ENCODE measurements around the gene RCSD1.

The RCSD1 gene

GRCh38 chr1:167650269-167651160 is 20.5 kb downstream of the RCSD1 start:
- DNase-seq (ENCODE audit: low spot score), result peak; percentile 49
- no peak for TF ChIP-seq CTCF (IDR thresholded peaks at IDR 0.05; ENCODE audit: extremely low read depth, missing control alignments)

GRCh38 chr1:167651161-167651693 is 21.2 kb downstream of the RCSD1 start:
- TF ChIP-seq CTCF (IDR thresholded peaks at IDR 0.05; ENCODE audit: extremely low read depth, missing control alignments), result no peak
- no peak for DNase-seq (ENCODE audit: low spot score)

- no peak for TF ChIP-seq CTCF (IDR thresholded peaks at IDR 0.05; ENCODE audit: extremely low read depth, missing control alignments)
- no peak for DNase-seq (ENCODE audit: low spot score)
Measured at GRCh38 chr1:167654975-167655575, 25.0 kb downstream of the RCSD1 start.

GRCh38 chr1:167656657-167657056 is 26.6 kb downstream of the RCSD1 start:
- TF ChIP-seq CTCF (IDR thresholded peaks at IDR 0.05; ENCODE audit: extremely low read depth, missing control alignments), result no peak
- no peak for DNase-seq (ENCODE audit: low spot score)

- no peak for TF ChIP-seq CTCF (IDR thresholded peaks at IDR 0.05; ENCODE audit: extremely low read depth, missing control alignments)
- no peak for DNase-seq (ENCODE audit: low spot score)
Measured at GRCh38 chr1:167658574-167659328, 28.7 kb downstream of the RCSD1 start.

- DNase-seq (ENCODE audit: low spot score), result no peak
Measured at GRCh38 chr1:167659450-167659849, 29.4 kb downstream of the RCSD1 start.

More at GRCh38 chr1:167659450-167659849, 29.4 kb downstream of the RCSD1 start:
- no peak for TF ChIP-seq CTCF (IDR thresholded peaks at IDR 0.05; ENCODE audit: extremely low read depth, missing control alignments)

Data from GM20000 (cell line).